Measurements from ENCODE around the gene SNPH.

GRCh38 chr20:1269850-1270249, 3.8 kb downstream of the SNPH start:
- TF ChIP-seq REST (IDR thresholded peaks at IDR 0.05; ENCODE audit: insufficient replicate concordance, low read depth): no peak
- no peak for TF ChIP-seq CTCF (IDR thresholded peaks at IDR 0.05; ENCODE audit: insufficient read depth, low read length)
- TF ChIP-seq POLR2AphosphoS5 (IDR thresholded peaks at IDR 0.05; ENCODE audit: low read depth): no peak
- no peak for TF ChIP-seq GABPA (IDR thresholded peaks at IDR 0.05; ENCODE audit: low read depth)
- TF ChIP-seq SPI1 (IDR thresholded peaks at IDR 0.05; ENCODE audit: borderline replicate concordance, low read depth): no peak

Data from HL-60 (cell line).